Measurements from ENCODE around the gene MX2.

MX2 gene

DNA sequence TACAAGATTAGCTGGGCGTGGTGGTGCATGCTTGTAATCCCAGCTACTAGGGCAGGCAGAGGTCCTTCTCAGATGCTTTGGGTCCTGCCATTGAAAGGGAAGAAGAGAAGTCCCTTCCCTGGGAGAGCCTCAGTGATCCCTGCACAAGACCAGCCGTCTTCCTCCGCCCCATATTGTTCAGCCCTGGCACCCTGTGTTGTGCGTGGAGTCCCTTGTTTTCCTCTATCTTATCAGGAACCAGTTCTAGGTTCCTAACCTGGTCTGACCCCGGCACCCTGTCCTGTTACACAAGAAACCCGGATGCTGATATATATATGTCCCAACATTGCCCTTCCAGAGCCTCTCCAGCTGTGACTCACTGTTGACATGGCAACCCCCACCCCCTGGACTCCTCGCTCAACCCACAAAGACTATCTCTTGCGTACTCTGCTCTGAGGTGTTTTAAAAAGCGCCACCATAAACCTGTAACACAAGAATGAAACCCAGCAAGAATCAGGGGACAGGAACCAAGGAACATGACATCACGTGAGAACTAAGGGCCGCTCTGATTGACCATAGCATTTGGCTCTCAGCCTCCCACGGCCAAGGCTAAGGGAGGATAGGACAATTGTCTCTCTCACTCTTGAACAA, 4.8 kb downstream of the MX2 start:
- no peak for DNase-seq

DNA sequence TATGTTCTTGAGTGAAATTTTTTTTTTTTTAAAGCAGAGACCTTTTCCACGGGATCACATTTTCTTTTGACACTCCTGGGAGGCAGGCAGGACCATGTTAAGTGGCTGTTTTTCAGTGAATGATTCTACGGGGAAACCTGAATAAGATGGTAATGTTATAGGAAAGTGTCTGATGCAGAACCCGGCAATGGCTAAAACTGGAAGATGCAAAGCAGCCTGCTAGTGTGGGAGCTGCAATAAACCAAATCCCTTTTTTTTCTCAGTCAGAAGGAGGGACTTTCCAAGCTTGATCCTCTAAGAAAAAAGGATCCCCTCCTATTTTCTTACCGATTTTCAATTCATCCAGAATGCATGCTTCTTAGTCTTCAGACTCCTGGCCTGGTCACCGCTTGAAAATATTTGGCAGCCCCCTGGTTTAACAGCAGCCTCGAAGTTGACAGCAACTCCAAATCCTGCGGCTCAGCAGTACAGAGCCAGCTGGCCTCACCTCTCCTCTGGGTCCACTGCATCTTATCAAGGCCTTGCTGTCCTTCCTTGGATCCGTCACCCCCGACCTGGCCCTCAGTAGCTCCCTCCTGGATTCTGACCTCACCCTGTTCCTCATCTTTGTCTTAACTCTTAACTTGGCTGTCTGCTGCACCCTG, 5.6 kb downstream of the MX2 start:
- no peak for DNase-seq

DNA sequence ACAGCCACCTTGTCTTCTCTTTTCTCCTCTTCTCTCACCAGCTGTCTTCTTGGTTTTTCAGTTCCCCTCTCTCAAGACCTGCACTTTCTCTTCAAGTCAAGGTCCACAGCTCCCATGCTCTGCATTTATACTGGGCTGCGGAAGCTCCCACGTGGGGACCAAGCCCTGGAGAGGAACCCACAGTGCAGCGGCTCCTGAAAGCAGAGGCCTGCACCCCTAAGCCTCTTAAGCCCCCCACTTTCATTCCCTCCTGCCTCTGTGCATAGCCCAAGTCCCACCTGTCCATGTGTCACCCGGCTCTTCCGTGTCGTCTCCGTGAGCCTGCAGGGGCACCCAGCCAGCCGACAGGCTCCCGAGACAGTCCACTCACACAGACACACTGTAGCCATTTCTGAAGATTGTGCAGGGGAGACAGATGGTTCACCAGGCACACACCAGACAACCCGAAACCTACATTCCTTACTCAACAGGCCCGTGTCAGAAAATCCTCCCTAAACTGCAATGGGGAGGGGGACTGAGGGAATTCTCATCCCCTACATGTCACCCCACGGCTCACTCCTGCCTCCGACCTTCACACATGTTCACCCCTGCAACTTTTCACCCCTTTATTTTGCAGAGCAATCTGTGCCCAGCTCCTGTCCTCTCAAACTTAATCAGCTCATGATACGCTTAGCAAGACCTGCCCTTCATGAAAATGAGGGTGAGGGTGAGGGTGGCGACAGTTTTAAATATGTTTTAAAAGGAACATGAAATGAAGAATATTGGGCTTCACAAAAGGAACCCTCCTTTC, 6.3 kb downstream of the MX2 start:
- DNase-seq: no peak

DNA sequence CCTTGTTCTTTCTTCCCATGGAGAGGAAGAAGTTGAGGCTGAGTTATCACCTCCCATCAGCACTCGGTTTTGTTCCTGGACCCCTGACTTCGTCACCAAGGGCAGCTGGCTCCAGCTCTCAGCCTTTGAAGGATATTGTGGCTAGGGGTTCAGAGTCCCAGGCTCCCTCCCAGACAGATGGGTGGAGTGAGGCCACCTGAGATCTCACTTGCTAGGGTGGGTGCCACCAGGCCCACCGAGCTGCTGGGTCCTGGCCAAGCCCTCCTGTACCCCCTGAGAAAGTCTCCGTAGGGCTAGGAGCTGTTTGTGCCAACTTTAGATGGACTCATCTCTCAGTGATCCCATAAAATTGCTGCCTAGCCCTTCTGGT, 6.9 kb downstream of the MX2 start:
- DNase-seq: no peak

DNA sequence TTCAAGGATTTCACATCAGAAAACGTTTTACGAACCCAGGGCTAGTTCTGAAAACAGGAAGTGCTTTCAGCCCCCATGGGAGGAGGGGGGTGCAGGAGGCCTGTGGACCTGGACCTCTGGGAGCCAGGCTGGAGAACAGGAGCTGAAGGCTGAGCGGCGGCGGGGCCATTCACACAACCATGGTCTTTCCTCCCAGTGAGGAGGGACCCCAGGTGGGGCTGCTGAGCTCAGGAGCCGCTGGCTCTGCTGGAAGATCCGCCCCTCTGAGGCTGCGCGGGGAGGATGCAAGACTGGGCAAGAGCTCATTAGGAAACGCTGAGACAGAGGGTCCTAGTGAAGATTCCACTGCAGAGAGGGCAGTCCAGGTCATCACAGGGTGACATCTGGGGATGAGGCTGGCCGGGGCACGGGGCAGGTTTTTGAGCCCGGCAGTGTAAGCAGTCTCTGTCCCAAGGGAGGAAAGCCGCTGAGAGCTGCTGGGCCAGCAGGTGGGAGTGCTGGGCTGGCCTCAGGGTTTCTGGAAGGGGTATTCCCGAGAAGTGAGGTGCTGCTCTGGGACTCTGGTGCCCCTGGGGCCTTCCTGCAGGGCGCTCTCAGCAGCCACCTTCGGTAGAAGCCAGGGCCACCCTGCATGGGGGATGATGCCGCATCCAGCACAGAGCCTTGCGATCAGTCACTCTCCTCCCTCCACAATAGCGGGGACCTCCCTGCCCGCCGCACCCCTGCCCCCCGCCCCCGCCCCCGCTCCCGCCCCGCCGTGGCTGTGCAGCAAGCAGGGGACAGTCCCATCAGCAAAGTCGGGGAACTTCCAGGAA, 7.5 kb downstream of the MX2 start:
- no peak for DNase-seq

DNA sequence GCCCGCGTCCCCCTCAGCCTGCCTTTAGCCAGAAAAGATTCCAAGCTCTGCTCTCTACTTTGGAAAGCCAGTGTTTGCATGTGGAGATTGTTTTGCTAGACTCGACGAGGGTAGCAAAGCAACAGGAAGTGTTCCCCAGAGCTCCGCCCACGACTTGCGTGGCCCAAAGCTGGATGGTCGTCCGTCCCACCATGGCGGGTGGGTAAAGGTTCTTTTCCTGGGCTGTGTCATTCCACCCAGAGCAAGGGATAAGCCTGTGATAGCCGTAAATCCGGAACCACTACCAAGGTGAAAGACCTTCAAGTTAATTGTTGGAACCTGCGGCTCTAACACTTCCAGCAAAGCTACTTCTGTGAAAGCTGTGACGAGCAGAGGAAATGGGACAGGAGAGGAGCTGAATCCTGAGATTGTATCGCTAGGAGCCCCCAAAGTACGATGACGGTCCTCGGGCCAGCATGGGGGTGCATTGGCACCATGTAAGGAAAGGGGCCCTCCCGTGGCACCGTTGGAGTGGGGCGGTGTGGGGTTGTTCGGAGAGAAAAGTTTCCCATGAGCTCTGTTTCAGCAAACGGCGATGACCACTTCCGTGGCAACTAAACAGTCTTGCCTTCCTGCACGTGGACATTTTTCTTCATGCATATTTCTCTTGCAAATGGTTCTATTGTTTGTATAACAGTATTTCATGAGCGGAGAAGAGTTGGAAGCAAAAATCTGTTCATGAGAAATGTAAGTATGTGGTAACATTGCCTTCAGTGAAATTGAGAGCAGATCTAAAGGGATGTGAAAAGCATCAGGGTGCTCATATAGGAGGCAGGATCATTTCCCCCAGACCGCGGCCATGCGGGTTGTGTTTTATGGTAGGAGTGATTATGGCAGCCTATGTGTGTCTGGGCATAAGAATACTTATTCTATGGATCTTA, 8.4 kb downstream of the MX2 start:
- no peak for DNase-seq

DNA sequence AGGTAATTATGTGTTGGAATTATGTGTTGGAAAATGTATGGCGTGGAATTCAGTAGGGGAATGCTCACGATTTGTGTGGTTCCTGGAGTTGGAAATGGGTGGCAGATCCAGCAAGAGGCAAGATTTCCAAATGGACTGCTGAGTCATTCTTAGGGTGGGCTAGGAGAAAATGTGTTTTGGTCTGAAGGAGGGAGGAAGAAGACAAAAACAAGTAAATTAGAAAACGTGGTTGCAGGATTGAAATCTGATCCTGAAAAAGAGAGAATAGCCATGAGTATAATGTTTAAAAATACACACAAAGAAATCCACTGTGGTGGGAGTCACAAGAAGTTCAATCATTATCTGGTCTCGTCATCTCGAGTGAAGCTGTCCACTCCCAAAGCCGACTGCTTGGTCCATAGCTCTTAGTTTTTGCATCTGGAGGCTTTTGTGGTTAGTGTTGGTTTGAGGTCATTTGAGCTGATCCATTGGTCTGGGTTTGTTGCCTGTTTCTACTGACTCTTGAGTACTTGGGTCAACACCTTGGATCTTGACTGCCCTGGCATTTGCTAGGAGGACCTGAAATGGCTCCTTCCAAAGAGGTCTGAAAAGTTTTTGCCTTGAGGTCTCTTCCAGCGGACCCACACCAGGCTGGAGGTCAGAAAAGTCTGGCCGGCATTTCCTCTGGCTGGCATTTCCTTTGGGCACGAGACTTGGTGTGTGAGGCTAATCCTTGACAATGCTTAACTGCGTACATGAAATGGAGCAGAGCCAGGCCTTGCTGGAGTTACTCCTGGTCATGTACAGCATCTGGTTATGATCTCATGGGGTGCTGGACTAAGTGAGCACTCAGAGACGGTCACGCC, 9.2 kb downstream of the MX2 start:
- no peak for DNase-seq

DNA sequence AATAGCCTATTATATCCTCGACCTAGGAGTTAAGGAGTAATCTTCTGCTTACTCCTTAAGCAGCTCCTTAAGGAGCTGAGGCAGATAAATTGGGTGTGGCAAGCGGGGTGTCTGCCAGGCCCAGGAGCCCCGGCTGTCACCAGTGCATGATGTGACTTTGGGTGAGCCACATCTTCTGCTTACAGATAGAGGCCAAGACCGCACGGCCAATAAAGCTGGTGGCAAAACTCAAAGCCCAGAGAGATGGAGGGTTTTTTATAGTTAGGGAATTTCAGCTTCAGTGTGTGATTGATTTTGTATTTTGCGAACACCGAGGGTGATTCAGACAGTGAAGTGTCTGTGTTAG, 9.8 kb downstream of the MX2 start:
- DNase-seq: no peak

DNA sequence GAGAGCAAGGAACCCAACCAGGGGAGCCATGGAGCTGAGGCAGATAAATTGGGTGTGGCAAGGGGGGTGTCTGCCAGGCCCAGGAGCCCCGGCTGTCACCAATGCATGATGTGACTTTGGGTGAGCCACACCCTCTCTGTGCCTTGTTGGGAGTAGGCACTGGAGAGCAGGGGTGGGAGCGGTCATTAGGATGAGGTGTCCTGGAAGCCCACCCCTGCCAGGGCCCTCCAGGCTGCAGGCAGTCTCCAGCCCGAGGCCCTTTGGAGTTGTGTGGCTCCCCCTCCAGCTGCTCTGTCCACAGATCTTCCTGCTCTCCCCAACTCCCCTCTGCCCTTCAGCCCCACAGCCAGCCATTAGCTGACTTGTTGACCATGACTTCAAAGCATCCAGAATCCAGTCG, 11.4 kb downstream of the MX2 start:
- DNase-seq: no peak

DNA sequence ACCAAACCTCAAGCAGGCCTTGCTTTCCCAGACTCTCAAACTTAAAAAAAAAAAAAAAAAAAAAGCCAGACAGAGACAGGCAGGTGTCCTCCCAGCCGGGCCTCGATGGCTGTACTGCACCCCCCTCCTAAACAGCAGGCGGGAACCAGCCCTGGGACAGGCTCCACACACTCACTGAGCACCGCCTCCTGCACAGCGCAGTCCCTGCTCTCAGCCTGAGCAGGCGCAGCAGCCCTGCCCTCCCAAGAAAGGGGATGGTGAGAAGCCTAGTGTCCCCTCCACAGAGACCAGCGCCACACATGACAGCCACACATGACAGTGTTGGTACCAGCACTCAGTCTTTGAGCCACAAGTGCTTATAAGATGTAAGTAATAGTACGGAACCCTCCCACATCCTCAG, 11.9 kb downstream of the MX2 start:
- DNase-seq: no peak

DNA sequence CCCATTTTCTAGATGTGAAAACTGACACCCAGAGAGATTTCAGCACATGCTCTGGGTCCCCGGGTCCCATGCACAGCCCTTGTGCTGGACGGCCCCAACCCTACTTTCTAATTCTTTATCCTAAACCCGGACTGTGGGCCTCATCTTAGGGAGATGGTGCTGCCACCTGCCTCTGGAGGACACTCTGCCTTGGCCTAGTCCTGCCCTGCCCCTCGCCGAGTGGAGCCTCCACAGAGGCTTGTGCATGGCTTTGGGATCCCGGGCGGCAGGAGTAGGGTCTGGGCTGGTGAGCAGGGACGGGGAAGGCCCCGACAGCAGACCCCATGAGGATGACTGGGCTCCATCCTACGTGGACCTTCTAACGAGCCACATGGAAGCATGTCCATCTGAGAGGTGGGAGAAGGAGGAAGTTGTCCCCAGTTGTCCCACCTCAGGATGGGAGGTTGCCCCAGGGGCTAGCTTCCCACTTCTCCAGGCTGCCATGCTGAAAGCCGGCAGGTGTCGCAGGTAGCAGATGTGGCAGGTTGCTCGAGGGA, 12.4 kb downstream of the MX2 start:
- no peak for DNase-seq

DNA sequence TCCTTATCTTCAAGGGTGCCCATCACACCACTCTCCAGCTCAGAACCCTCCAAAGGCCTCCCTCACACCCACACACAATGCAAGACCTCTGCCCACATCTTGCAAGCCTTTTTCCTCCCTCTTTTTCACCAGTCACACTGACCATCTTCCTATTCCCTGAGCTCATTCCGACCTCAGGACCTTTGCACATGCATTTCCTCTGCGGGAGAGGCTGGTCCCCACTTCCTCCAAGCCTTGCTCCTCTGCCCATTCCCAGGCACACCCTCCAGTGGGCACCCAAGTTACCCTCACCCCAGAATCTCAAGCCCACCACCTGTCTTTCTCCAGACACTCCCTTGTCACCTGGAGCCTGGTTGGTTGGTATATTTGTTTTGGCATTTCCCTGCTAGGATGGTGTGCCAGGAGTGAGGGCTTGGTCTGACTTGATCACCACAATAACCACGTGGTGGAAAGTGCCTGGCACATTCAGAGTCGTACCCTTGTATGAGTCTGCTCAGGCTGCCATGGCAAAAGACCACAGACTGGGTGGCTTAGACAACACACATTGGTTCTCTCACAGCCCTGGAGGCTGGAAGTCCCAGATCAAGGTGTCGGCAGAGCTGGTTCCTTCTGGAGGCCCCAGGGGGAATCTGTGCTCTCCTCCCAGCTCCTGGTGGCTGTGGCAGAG, 13.2 kb downstream of the MX2 start:
- no peak for DNase-seq

DNA sequence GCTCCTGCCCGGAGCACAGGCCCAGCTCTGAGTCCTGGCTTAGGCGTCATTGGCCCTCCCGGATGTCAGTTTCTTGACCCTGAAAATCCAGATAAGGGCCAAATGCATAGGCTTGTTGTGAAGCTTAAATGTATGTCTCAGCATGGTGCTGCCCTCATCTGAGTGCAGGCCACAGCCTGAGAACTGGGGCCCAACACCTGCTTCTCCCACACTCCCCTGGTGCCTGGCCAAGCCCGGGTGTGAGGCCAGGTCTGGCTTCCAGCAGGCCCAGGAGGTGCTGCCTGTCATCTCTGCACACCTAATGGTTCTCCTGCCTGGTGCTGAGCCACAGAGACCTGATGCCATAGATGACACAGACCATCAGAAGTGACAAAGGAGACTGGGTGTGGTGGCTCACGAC, 14.0 kb downstream of the MX2 start:
- DNase-seq: no peak

DNA sequence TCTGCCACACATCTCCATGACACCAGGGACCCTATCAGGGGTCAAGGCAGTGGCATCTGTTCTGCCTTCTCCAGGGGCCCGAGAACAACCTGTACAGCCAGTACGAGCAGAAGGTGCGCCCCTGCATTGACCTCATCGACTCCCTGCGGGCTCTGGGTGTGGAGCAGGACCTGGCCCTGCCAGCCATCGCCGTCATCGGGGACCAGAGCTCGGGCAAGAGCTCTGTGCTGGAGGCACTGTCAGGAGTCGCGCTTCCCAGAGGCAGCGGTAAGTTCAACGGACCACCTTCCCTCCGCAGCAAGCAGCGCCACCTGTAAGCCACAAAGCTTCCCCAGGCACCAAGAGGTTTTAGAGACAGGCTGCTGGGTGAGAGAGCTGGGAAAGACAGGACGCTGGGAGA, 15.9 kb downstream of the MX2 start:
- DNase-seq: no peak

DNA sequence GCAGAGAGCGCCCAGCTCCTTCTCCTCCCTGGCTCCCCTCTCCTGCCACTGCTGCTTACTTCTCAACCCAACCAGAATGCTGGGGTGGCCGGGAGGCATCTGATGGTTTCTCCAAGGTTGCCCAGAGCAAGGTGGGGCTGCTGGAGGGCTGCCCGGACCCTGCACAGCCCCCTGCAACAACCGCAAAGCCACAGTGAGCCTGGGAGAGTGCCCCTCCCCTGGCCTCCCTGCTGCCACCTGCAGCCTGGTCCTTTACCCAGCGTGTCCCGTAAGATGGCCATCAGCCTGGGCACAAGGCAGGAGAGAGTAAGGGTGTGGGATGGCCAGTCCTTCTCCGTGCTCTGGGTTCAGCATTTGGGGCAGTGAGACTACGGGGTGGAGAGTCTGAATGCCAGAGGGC, 17.0 kb downstream of the MX2 start:
- DNase-seq: no peak

DNA sequence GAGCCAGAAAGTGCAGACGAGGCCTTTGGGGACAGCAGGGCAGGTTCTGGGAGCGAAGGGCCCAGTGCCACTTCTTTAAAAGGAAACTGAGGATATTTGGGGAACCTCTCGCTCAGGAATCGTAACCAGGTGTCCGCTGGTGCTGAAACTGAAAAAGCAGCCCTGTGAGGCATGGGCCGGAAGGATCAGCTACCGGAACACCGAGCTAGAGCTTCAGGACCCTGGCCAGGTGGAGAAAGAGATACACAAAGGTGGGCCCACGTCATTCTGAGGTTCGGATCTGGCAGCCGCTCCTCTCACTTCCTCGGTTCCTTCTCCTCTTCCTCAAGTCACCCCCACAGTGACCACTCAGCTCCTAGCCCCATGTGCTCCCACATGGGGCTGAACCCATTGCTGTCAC, 18.1 kb downstream of the MX2 start:
- no peak for DNase-seq

DNA sequence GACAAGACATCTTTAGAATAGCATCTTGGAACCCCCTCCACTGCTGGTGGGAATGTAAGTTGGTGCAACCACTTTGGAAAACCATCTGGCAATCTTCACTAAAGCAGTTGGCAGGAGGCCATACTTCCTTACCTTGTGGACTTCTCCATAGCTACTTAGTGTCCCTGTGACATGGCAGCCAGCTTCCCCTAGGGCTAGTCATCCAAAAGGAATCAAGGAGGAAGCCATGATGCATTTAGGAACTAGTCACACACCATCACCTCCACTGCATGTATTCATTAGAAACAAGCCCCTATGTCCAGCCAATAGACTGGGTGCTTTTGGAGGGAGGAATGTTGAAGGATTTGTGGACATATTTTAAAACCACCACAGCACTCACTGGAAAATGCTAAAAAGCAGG, 19.9 kb downstream of the MX2 start:
- no peak for DNase-seq

DNA sequence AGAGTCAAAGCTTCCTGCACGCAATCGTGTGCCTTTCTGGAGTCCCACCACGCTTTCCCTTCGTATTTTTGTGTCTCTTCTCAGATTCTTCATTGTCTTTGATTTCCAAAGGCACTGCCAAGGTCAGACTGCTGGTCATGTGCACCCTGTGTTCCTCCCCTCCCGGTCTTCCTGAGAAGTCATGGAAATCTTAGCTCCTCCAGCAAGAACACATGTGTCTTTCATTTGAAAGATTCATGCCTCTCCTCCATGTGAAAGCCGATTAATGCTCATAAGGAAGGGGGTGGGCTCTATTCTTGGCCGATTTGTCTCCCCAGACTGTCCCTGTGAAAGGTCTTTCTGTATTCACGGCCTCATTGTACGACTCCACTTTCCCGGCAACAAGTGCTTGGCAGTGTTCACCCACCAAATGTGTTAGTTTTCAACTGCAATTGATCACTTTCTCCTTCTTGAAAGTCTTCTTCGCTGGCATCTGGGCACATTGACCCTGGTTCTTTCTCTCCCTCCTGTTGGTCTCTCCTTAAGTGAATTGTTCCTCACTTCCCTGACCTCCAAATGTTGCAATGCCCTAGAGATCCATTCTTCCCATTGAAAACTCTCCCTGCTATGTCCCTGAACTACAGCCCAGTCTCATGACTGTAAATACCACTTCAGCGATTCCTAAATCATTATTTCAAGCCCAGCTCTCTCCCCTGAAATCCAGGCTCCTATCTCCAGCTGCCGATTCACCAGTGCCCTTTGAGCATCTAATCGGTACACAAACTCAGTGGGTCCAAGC, 25.4 kb downstream of the MX2 start:
- no peak for DNase-seq

DNA sequence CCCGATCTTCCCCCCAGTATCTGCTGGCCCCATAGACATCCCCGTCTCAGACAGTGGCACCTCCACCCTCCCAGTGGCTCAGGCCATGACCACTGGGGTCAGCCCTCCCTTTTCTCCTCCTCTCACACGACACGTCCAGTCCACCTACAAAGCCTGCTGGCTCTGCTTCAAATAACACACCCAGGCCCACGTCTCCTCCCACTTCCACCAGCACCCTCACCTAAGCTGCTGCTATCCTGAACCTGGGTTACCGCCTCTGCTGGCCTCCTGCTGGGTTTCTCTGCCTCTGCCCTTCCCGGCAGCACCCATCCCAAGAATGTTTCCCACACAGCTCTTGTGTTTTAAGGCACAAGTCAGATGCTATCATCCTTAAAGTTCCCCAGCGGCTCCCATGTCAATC, 26.0 kb downstream of the MX2 start:
- no peak for DNase-seq

DNA sequence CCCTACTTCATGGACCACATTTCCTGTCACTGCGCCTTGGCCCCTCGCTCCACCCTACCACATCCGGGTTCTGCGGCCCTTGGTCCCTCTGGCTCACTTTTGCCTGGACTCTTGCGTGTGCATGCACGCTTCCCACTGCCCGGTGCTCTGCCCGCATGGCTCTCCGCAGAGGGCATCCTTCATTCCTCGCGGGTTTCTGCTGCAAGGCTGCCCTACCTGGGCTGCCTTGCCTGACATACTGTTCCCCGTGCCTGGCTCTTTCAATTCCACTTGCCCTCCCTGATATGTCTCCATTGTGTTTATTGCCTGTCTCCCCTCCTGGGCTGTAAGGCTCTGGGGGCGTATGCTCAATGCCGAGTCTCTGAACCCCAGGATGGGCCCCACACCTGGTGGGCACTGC, 26.4 kb downstream of the MX2 start:
- DNase-seq: no peak
